ENCODE measurements around the gene ADAMTS12.

GRCh38 chr5:33887268-33887667 lies 4.5 kb downstream of the ADAMTS12 start:
- TF ChIP-seq EP300 (IDR thresholded peaks at IDR 0.05): no peak
- TF ChIP-seq, protein P1, sequence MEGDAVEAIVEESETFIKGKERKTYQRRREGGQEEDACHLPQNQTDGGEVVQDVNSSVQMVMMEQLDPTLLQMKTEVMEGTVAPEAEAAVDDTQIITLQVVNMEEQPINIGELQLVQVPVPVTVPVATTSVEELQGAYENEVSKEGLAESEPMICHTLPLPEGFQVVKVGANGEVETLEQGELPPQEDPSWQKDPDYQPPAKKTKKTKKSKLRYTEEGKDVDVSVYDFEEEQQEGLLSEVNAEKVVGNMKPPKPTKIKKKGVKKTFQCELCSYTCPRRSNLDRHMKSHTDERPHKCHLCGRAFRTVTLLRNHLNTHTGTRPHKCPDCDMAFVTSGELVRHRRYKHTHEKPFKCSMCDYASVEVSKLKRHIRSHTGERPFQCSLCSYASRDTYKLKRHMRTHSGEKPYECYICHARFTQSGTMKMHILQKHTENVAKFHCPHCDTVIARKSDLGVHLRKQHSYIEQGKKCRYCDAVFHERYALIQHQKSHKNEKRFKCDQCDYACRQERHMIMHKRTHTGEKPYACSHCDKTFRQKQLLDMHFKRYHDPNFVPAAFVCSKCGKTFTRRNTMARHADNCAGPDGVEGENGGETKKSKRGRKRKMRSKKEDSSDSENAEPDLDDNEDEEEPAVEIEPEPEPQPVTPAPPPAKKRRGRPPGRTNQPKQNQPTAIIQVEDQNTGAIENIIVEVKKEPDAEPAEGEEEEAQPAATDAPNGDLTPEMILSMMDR (IDR thresholded peaks at IDR 0.05): no peak
